Measurements from ENCODE around the gene PLEKHN1.
"Not testable (repeated sequence)": the region's sequence is repeated elsewhere in the genome, so short reads cannot be mapped to it uniquely, and the experiment has no call there.

The PLEKHN1 gene

DNA sequence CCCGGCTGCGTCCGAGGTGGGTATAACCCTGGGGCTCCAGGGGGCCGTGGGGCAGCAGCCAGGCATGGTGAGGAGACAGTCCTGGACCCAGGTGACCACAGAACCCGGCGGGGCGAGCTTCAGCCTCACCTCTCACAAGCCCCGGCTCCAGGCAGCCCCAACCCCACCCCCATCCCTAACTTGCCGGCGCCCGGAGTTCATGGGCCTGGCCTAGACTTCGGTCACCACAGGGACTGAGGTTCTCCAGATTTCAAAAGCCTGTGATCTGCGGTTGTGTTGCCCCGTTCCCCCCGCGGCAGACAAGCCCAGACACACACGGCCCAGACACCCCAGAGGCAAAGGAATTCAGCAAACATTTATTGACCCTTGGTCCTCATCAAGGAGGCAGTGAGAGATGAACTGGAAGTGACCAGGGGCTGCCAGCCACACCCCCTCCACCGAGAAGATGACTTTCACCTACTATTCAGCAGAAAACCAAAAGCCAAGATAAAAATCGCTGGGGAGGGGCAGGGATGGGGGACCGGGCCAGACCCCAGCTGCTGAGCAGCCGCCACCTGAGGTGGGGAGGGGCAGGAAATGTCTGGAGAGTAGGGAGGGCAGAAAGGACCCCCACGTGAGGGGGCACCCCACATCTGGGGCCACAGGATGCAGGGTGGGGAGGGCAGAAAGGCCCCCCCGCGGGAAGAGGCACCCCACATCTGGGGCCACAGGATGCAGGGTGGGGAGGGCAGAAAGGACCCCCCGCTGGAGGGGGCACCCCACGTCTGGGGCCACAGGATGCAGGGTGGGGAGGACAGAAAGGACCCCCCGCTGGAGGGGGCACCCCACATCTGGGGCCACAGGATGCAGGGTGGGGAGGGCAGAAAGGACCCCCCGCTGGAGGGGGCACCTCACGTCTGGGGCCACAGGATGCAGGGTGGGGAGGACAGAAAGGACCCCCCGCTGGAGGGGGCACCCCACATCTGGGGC, 29.7 kb downstream of the PLEKHN1 start:
- DNase-seq (ENCODE audit: low read depth): no peak

DNA sequence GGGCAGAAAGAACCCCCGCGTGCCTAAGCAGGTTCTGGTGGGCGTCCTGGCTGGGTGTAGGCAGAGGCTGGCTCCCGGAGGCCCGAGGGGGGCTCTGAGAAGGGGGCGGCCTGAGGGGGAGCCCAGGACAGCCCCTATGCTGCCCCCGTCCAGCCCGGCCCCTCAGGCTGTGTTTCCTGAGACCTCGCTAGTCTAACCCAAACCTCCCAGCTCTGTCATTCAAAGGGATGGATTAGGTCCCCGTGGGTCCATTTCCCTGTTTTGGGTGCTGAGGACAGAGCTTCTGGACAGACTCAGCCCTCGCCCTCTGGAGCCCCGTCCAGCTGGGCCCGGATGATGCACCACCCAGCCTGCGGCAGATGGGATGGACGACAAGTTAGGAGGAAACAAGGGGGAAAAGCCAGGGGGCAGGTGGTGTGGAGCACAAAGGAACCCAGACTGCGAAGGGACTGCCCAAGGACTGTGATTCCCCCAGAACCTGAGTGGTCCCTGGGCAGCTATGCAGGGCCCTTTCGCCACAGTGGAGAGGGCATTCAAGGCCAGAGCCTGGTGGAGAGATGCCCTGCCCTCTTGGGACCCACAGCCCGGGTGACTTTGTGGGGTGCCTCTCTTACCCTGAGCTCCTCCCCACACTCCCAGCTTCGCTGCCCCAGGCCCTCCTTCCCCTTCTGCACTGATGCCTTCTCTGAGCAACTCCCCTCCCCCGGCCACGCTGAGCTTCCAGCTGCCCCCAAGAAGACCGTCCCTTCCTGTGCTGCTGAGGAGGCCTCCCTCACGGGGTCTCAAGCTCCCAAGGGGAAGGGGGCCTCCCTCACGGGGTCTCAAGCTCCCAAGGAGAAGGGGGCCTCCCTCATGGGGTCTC, 30.8 kb downstream of the PLEKHN1 start:
- DNase-seq (ENCODE audit: low read depth): no peak

DNA sequence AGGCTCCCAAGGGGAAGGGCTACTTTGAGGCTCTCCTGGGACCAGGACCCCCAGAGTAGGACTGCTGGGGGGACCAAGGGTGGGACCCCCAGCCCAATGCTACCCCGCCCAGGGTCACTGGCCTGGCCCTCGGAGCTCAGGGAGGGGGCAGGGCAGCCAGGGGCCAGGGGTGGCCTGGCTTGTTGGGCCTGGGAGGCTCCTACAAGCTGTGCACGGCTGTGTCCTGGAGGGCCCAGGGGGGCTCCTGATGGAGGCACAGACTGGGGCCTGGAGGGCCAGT, 31.4 kb downstream of the PLEKHN1 start:
- no peak for DNase-seq (ENCODE audit: low read depth)

DNA sequence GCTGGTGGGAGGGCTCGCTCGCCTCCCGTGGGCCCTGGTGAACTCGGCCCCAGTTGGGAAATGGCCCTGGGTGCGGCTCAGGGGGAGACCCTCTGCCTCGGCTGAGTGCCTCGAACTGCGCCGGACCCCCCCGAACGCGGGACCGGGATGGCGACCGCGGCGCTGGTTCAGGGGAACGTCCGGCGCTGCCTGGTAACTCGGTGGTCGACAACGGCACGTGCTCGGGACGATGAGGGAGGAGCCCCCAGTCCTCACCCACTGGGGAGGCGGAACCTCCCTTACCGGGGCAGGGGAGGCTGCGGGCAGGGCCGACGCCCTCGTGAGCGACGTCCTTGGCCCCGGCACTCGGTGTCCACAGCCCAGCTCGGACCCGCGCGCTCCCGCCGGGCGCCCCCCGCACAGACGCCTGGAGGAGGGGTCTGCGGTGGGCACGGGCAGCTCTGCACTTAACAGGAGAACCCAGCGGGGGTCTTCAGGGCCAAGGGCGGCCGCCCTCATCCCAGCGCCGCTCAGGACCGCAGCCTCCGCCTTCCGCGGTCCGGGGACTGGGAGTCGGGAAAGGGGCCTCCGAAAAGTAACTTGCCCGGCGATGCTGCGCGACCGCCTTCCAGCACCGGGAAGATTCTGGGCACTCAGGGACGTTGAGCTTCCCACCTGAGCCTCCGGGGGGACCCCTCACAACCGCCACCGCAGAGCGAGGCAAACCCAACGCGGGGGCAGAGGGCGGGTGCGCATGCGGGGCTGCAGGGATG, 31.9 kb downstream of the PLEKHN1 start:
- DNase-seq (ENCODE audit: low read depth): no peak

DNA sequence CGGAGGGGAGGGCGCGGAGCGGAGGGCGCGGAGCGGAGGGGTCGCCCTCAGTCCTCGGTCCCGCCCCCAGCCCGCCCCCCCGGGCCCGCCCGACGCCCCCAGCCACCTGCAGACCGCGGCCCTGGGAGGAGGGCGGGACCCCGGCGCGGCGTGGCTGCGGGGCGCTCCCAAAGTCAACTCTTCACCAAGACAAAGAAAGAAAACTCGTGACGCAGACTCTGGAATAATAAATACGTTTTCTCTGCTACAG, 32.4 kb downstream of the PLEKHN1 start:
- DNase-seq (ENCODE audit: low read depth): no peak

DNA sequence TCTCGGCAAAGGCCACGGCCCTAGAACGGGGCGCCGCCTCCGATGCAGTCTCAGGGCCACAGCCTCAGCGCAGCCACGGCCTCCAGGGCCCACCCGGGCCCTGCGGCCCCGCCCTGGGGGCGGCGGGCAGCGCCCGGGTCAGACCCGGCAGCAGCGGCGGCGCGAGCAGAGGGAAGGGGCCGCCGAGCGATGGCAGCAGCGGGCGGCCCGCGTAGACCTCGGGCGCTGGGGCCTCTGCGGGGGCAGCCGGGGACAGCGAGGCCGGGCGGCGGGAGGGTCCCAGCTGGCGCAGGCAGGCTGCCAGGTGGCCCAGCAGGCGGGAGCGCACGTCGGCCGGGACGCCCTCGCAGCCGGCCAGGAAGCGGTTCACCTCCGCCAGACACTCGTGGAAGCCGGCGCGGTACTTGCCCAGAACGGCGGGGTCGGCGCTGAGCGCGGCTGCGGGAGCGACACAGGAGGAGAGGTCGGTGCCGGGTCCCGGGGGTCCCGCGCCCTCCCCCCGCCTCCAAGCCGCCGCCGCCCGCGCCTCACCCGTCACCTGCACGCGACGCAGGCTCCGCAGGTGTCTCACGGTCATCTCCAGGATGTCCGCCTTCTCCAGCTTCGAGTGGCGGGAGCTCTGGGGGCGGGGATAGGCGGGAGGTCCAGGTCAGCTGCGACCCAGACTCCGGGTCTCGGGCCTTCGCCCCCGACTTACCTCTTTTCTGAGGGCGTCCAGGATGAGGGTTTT, 32.9 kb downstream of the PLEKHN1 start:
- DNase-seq (ENCODE audit: low read depth): no peak

DNA sequence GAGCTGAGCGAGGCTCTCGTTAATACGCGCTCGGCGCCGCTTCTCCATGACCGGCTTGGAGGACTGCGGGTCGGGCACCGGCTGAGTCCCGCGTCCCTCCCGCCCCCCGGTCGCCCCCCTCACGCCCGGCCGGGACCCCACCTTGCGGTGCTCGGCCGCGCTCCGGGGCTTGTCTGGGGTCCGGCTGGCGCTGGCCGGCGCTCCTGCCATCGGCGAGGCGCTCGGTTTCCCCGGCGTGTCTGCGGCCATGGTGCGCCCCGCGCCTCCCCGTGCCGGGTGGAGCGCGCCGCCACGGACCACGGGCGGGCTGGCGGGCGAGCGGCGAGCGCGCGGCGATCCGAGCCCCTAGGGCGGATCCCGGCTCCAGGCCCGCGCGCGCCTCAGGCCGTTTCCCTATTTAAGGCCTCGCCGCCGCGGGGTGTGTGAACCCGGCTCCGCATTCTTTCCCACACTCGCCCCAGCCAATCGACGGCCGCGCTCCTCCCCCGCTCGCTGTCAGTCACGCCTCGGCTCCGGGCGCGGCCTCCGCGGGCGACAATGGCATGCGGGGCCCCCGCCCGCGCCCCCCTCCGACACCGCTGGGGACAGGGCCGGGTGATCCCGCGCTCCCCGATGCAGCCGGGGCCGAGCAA, 33.6 kb downstream of the PLEKHN1 start, which contains the start of gene HES4:
Gene HES4, minus strand, starts transcription at position 373 of the 632 bp plus-strand sequence. Its CDS starts 124 bp downstream, at position 249.
- no peak for DNase-seq (ENCODE audit: low read depth)

DNA sequence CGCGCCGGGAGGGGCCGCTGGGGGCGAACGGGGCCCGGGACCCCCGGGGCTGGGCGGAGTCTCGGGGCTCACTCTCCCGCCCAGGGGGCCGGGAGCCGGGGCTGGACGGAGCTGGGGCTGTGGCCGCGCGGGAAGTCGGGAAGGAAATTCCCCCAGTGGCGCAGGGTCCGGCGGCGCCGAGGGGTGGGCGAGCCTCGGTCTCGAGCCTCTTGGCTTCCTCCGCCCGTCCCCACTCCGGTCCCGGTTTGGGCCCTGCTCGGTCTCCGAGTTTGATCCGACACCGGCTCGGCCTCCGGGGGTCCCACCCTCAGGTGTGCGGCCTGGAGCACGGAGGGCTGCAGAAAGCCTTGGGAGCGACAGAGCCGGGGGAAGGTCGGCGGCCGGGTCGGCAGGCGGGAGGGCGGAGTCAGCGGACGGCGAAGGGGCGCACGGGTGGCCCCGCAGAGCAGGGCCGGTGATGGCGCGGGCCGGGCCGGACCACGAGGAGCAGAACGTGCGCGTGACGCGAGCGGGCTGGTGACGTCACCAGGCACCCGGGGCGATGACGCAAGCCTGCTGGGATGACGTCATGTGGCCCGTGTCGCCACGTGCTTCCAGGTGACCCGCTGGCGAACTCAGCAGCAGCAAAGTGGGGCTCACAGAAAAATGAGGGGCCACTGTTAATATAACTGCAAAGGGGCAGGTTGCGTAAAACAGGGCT, 34.2 kb downstream of the PLEKHN1 start:
- DNase-seq (ENCODE audit: low read depth): peak; percentile 67

DNA sequence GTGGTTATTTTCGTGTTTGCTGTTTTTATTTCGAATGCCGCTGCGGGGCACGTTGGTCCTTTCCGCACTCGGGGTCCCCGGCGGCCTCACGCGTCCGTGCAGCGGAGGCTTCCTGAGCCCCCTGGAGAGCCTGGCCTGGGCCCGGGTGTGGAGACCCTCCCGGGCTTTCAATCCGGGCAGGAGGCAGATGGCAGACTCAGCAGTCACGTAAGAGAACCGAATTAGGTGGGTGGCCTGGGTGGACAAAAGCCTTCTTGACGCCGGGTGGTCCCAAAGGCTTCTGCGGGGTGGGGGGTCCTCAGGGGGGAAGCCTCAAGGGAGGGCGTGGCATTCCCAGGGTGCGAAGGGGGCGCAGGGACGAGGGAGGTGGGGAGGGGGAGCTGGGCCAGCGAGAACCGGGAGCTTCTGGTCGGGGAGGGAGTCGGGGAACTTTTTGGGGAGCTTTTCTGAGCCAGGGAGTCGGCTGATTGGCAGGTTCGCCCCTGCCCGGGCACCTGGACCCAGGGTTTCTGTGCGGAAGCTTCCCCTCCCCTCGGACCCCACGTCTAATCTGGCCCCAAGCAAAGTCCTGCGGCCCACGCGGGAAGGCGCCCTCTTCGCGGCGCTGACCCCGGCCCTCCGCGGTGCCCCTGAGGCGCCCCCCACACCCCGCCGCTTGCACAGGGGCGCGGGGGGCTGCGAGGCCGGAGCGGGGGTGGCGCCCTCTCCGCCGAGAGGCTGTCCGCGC, 34.9 kb downstream of the PLEKHN1 start:
- no peak for DNase-seq (ENCODE audit: low read depth)

DNA sequence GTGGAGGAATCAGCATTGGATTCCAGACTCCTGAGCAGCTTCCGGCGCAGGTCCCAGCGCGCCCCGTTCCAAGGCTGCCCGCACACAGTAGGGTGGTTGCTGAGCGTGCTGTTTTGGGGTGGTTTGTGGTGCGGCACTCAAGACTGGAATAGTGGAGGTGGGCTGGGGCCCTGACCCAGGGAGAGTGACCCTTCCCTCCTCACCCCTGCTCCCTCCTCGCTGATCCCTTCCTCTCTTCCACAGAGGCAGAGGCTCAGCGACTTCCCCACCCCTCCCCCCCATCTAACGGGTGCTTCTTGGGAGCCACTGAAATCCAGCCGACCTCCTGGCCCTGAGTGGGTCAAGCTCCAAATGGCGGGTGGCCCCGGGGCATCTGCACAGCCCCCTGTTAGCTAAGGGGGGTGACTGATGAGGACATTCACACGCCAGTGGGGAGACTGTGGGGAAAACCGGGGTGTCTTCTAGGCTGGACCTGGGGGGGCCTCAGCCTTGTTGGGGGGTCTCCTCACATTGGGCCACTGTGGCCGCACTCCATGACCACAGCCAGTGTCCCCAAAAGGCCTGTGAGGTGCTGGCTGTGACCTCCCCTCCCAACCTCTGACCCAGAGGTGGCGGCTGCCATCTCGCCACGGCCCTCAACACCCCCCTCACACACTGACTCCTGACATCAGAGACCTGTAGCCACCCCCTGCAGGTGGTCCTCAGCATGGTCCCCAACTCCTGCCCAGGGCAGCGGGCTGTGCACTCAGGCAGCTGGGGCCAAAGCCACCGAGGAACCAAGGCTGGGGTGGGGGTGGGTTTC, 37.5 kb downstream of the PLEKHN1 start:
- no peak for DNase-seq (ENCODE audit: low read depth)

DNA sequence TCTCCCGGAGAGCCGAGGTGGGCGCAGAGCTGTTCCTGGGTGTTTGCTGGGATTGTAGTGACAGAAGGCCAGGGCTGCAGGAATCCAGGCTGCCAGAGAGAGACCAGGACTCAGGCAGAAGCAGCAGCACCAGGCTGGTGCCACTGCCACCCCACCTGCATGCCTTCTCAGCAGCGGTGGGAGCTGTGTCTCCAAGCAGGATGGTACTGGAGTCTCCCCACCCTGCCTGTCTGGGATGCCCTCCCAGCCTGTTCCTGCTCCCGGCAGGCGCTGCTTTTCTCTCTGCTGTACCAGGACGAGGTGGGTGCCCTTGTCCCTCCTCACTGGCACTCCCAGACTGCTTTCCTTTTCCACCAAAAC, 38.1 kb downstream of the PLEKHN1 start:
- DNase-seq (ENCODE audit: low read depth): no peak

DNA sequence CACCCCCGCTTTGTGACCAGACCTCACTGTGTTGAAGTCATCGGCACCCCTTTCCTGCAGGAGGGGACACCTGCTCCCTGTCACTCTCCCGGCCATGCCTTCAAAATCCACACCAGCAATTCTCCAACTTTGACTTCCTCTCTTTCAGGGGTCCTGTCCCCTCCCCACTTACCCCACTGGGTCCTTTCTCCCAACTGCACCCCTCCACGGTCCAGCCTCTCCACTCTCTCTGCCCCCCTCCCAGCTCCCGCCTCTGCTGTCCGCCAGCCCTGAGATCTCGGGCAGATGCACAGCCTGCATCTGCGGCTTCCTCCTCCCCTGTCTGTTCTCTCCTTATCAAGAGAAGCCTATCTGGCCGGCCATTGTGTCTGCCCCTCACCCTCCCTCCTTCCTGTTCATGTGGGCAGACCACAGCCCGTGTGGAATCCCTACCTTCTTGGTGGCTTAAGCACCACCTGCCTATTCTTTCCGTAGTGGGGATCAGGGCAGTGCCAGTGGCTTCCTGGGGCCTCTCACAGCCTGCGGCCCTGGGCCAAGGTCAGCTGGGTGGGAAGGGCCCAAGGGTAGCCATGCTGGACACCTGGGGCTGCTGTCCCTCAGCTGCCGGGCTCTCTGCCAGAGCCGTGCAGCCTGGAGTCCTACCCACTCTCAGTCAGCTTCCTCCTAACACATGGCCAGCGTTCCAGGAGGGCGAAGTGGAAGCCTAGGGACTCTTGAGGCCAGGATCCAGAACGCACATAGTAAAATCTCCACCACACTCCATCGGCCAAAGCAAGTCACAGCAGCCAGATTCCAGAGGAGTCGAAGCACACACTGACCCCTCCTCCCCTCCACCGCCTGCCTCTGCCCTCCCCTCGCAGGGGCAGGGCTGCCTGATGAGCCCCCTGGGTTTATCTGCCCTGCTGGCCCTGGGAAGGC, 38.8 kb downstream of the PLEKHN1 start:
- DNase-seq (ENCODE audit: low read depth): no peak

DNA sequence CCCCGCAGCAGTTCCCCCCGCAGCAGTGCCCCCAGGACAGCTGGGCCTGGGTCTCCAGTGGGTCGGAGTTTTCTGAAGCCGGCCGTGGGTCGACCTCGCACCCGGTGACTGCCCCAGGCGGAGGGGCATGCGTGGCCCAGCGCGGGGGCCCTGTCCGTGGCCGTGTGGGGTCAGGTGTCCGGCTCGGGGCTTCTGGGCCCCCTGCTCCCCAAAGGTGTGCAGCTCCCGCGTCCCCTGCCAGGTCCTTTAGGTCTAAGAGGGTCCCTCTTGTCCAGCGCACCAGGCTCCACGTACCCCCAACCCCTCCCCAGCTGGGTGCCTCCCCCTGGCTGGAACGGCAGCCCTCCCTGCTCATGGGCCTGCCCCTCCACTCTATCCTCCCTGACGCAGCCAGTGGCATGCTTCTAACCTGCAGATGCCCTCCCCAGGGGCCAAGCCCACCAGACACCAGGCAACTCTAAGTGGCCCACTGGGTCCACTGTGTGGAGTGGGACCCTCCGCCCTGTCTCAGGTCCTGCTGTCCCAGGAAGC, 39.6 kb downstream of the PLEKHN1 start:
- no peak for DNase-seq (ENCODE audit: low read depth)

DNA sequence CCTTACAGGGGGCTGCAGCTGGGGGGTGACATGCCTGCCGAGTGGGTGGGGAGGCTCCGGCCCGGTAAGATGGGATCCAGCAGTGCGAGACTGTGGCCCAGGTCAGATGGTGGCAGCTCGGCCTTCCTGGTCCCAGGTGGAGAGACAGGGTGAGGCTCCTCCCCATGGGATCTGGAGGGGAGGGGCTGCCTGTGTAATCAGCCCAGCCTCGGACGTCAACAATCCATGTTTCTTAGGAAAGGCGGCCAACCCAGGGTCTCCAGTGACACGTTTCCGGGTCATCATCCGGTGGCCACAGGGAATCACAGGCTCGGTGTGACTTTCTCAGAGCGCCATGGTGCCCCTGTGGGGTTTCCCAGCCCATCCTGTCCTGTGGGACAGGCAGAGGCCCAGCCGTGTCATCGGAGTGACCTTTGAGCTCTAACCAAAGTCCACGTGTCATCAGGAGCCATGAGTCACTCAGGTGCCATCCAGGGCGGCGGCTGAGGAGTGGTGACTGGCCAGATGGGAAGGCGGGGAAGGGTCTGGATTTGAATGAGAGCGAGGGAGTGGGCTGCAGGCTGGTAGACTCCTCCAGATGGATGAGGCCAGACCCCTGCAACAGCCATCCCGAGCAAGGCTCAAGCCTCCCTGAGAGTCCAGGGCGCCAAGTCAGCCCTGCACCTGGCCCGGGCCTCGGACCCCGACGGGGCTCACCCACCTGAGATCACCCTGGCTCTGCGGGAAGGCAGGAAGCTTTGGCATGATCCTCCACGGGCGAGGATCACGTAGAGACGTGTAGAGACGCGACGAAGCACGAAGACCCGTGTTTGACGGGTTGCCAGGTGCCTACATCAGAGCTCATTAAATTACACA, 40.2 kb downstream of the PLEKHN1 start:
- DNase-seq (ENCODE audit: low read depth): no peak

DNA sequence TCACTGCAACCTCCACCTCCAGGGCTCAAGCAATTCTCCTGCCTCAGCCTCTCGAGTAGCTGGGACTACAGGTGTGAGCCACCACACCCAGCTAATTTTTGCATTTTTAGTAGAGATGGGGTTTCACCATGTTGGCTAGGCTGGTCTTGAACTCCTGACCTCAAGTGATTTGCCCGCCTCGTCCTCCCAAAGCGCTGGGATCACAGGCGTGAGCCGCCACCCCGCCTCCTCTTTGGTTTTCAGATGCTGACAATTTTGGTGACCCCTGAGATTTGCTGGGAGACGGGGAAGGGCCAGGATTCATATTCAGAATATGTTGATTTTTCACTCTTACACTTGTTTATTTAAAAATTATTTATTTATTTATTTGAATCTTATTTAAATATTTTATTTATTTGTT, 43.8 kb downstream of the PLEKHN1 start:
- not testable (repeated sequence) for DNase-seq (ENCODE audit: low read depth)

DNA sequence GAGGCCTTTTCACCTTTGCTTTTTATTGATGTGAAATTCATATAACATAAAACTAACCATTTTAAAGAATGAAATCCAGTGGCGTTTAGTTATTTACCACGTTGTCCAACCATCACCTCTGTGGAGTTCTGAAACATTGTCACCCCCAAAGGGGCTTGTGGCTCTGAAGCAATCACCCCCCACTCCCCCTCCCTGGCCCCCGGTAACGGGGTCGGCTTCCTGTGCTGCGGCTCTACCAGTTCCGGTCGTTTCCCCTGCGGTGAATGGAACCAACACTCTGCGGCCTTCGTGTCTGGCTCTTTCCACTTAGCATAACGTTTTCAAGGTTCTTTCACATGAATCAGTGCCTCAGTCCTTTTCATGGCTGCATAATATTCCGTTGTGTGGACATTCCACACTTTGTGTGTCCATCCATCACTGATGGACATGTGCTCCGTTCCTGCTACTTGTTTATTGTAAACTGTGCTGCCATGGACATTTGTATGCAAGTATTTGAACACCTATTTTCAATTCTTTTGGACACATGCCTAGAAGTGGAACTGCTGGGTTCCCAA, 45.2 kb downstream of the PLEKHN1 start:
- no peak for DNase-seq (ENCODE audit: low read depth)

DNA sequence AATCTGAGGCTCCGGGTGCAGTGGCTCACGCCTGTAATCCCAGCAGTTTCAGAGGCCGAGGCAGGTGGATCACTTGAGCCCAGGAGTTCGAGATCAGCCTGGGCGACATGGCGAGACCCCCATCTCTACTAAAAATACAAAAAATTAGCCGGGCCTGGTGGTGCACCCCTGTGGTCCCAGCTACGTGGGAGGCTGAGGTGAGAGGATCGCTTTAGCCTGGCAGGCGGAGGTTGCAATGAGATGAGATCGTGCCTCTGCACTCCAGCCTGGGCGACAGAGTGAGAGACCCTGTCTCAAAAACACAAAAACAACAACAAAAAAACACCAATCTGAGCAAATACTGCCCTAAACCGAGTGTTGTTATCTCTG, 46.4 kb downstream of the PLEKHN1 start:
- DNase-seq (ENCODE audit: low read depth): not testable (repeated sequence)

Measured in activated T-cell treated with anti-CD3 and anti-CD28 coated beads for 48 hours (primary cell).